ENCODE measurements around the gene ELAVL4.
"Not testable (repeated sequence)": the region's sequence is repeated elsewhere in the genome, so short reads cannot be mapped to it uniquely, and the experiment has no call there.

The ELAVL4 gene

GRCh38 chr1:50158421-50158820, 49.7 kb downstream of the ELAVL4 start:
- no peak overlapping the region for H3K4me3 ChIP-seq
- no peaks in the 10 kb centered on the region for H3K27me3 ChIP-seq
- no peaks in the 10 kb centered on the region for H3K9me3 ChIP-seq (replicated peaks in 1 of 11)
- H3K27ac ChIP-seq: no peak overlapping the region
- no peak overlapping the region for H3K9ac ChIP-seq
- H3K4me2 ChIP-seq: no peak overlapping the region
- H3K4me1 ChIP-seq: peaks cover 0 to 9% (median 0%) of the 10 kb centered on the region in 10 experiments; a peak in 2 of 20 replicates
- no peaks in the 10 kb centered on the region for H3K36me3 ChIP-seq
- H4K20me1 ChIP-seq: no peaks in the 10 kb centered on the region
- no peak for TF ChIP-seq Cebpa-rat (IDR thresholded peaks at IDR 0.05)

GRCh38 chr1:50163680-50164079, 55.0 kb downstream of the ELAVL4 start:
- Histone ChIP-seq H3K4me2 (no peak overlapping the region), H3K9ac (no peak overlapping the region), H3K4me1 (no peaks in the 10 kb centered on the region), H3K4me3 (no peak overlapping the region), H3K36me3 (no peaks in the 10 kb centered on the region), H3K9me3 (replicated peaks in 1 of 11) (no peaks in the 10 kb centered on the region), H4K20me1 (no peaks in the 10 kb centered on the region), H3K27me3 (no peaks in the 10 kb centered on the region), H3K27ac (no peak overlapping the region)
- no peak for TF ChIP-seq Cebpa-rat (IDR thresholded peaks at IDR 0.05)

- H3K4me2 ChIP-seq; H3K27me3 ChIP-seq; H3K9me3 ChIP-seq (replicated peaks in 1 of 11); H3K27ac ChIP-seq; H3K4me3 ChIP-seq; H4K20me1 ChIP-seq; H3K36me3 ChIP-seq; H3K4me1 ChIP-seq; H3K9ac ChIP-seq: not testable (repeated sequence)
Observed at GRCh38 chr1:50166351-50166750, 57.6 kb downstream of the ELAVL4 start.

- no peaks in the 10 kb centered on the region for H3K9me3 ChIP-seq (replicated peaks in 1 of 11)
- H3K27me3 ChIP-seq: no peaks in the 10 kb centered on the region
Observed at GRCh38 chr1:50172299-50172698, 63.6 kb downstream of the ELAVL4 start.

GRCh38 chr1:50174101-50174500, 65.4 kb downstream of the ELAVL4 start:
- H3K36me3 ChIP-seq: no peaks in the 10 kb centered on the region
- H4K20me1 ChIP-seq: no peaks in the 10 kb centered on the region
- H3K9me3 ChIP-seq (replicated peaks in 1 of 11): no peaks in the 10 kb centered on the region
- H3K4me1 ChIP-seq: no peaks in the 10 kb centered on the region
- no peak overlapping the region for H3K4me3 ChIP-seq
- H3K27me3 ChIP-seq: no peaks in the 10 kb centered on the region
- H3K4me2 ChIP-seq: no peak overlapping the region
- H3K9ac ChIP-seq: no peak overlapping the region
- no peak for TF ChIP-seq Cebpa-rat (IDR thresholded peaks at IDR 0.05)
- H3K27ac ChIP-seq: no peak overlapping the region

More at GRCh38 chr1:50172299-50172698, 63.6 kb downstream of the ELAVL4 start:
- Histone ChIP-seq H3K4me3 (no peak overlapping the region), H3K36me3 (no peaks in the 10 kb centered on the region), H4K20me1 (no peaks in the 10 kb centered on the region), H3K4me2 (no peak overlapping the region), H3K27ac (no peak overlapping the region), H3K9ac (no peak overlapping the region), H3K4me1 (no peaks in the 10 kb centered on the region)
- no peak for TF ChIP-seq Cebpa-rat (IDR thresholded peaks at IDR 0.05)

GRCh38 chr1:50175719-50176639, 67.3 kb downstream of the ELAVL4 start:
- Histone ChIP-seq H3K9me3 (replicated peaks in 1 of 11) (no peaks in the 10 kb centered on the region), H3K9ac (no peak overlapping the region), H3K27me3 (no peaks in the 10 kb centered on the region), H3K4me1 (no peaks in the 10 kb centered on the region), H3K36me3 (no peaks in the 10 kb centered on the region), H3K27ac (no peak overlapping the region), H3K4me3 (no peak overlapping the region), H4K20me1 (no peaks in the 10 kb centered on the region), H3K4me2 (no peak overlapping the region)
- TF ChIP-seq Cebpa-rat (IDR thresholded peaks at IDR 0.05): no peak

- Histone ChIP-seq H3K9me3 (replicated peaks in 1 of 11) (no peaks in the 10 kb centered on the region), H3K4me3 (no peak overlapping the region), H3K4me2 (no peak overlapping the region), H3K4me1 (peaks cover 0 to 3% (median 1%) of the 10 kb centered on the region in 10 experiments; a peak in 11 of 20 replicates), H3K9ac (no peak overlapping the region), H4K20me1 (no peaks in the 10 kb centered on the region), H3K36me3 (no peaks in the 10 kb centered on the region), H3K27ac (no peak overlapping the region), H3K27me3 (no peaks in the 10 kb centered on the region)
- TF ChIP-seq Cebpa-rat (IDR thresholded peaks at IDR 0.05): no peak
Observed at GRCh38 chr1:50177994-50178393, 69.3 kb downstream of the ELAVL4 start.

- H3K4me1 ChIP-seq: peaks cover 7 to 17% (median 13%) of the 10 kb centered on the region in 10 experiments
- no peak overlapping the region for H3K9ac ChIP-seq
- TF ChIP-seq Cebpa-rat (IDR thresholded peaks at IDR 0.05): no peak
- H3K4me3 ChIP-seq: no peak overlapping the region
- no peaks in the 10 kb centered on the region for H4K20me1 ChIP-seq
- no peaks in the 10 kb centered on the region for H3K36me3 ChIP-seq
- H3K4me2 ChIP-seq: no peak overlapping the region
- H3K27me3 ChIP-seq: no peaks in the 10 kb centered on the region
- no peaks in the 10 kb centered on the region for H3K9me3 ChIP-seq (replicated peaks in 1 of 11)
- no peak overlapping the region for H3K27ac ChIP-seq
Observed at GRCh38 chr1:50179639-50180038, 70.9 kb downstream of the ELAVL4 start.

GRCh38 chr1:50180367-50180766, 71.6 kb downstream of the ELAVL4 start:
- H3K4me2 ChIP-seq: no peak overlapping the region
- no peaks in the 10 kb centered on the region for H3K27me3 ChIP-seq
- H3K9me3 ChIP-seq (replicated peaks in 1 of 11): no peaks in the 10 kb centered on the region
- no peak for TF ChIP-seq Cebpa-rat (IDR thresholded peaks at IDR 0.05)
- H3K27ac ChIP-seq: no peak overlapping the region
- peaks cover 7 to 17% (median 13%) of the 10 kb centered on the region in 10 experiments for H3K4me1 ChIP-seq
- H3K4me3 ChIP-seq: no peak overlapping the region
- H3K9ac ChIP-seq: no peak overlapping the region
- H4K20me1 ChIP-seq: no peaks in the 10 kb centered on the region
- no peaks in the 10 kb centered on the region for H3K36me3 ChIP-seq

GRCh38 chr1:50181027-50181663, 72.4 kb downstream of the ELAVL4 start:
- H3K4me2 ChIP-seq: no peak overlapping the region
- peaks cover 7 to 17% (median 13%) of the 10 kb centered on the region in 10 experiments for H3K4me1 ChIP-seq
- no peaks in the 10 kb centered on the region for H3K36me3 ChIP-seq
- no peaks in the 10 kb centered on the region for H3K27me3 ChIP-seq
- H3K27ac ChIP-seq: no peak overlapping the region
- no peak overlapping the region for H3K4me3 ChIP-seq
- H3K9ac ChIP-seq: no peak overlapping the region
- no peaks in the 10 kb centered on the region for H3K9me3 ChIP-seq (replicated peaks in 1 of 11)
- no peak for TF ChIP-seq Cebpa-rat (IDR thresholded peaks at IDR 0.05)
- no peaks in the 10 kb centered on the region for H4K20me1 ChIP-seq

Measured in BLaER1 treated with 17β-estradiol and CSF1 and Interleukin-3, amounts not matched to agents 10 nM and 100 nM (cell line).